HG03066 (cell line): ENCODE measurements around the gene GINS2.
A peak's percentile ranks its signal among the peaks of the same experiment; 100 is the strongest.

Source experiments
- ATAC-seq: cut with Tn5 transposase; IDR thresholded peaks from one replicate; pipeline ENCODE4 v1.9.1; 2021; ENCODE audit warnings: low read depth; ENCODE audit not compliant: unreplicated experiment

Gene GINS2

DNA sequence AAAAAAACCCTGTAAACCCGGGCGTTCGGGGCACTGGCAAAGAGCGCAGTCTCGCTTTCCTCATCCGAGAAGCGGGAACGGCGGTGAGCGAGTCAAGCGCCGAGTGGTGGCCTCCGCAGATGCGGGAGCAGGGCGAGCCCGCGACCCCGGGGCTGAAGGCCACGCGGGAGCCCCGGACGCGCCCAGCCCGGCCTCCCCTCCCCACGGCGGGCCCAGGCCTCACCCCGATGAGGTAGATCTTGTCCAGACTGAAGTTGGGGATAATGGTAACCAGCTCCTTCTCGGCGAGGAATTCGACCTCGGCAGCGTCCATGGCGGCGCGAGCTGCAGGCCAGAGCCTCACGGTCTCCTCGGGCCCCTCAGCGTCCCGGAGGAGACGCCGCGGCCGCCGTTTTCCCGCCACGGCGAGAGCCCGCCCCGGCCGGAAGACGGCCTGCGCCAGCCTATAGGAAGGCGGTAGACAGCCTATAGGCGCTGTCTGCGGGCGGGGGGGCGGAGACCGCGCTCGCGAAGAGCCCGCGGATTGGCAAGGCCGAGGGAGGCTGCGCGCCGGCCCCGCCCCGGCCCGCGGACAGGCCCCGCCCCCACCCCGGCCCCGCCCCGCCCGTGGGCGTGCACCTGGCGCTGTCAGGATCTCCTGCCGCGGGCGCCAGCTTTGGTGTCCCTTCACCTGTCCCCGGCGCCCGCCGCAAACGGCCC lies at the start of gene GINS2:
Gene GINS2, minus strand, starts transcription at position 369 of the 699 bp plus-strand sequence. Its CDS starts 56 bp downstream, at position 313.
- ATAC-seq, result peak; percentile 93

DNA sequence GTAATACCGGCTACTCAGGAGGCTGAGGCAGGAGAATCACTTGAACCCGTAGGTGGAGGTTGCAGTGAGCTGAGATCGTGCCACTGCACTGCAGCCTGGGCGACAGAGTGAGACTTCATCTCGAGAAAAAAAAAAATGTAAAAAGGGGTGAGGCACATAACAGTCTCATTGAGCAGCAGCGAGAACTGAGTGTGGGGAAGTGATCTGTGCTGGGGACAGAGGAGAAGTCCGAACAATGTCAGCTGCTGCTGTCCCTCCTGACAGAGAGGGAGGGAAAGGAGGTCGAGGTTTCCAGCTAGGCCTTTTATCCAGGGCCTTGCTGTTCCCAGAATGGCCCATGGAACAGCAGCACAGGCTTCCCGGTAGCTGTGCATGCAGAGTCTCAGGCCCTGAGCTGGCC lies 48.2 kb upstream of the GINS2 start:
- no peak for ATAC-seq

DNA sequence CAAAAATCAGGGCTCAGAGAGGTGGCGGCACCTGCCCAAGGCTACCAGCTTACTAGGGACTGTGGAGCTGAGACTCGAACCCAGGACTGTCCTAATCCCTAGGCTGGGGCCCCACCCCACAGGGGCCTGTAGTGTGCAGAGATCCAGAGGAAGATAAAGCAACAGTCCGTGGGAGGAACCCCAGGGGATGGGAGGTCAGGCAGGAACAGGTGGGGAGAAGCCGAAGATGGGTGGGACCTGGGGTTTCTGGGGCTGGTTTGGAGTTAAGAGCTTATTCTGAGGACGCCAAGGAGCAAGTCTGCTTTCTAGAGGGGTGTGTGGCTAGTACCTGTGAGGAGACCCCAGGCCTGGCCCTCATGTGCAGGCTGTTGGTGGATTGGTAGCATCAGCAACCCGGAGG lies 47.2 kb upstream of the GINS2 start:
- no peak for ATAC-seq

DNA sequence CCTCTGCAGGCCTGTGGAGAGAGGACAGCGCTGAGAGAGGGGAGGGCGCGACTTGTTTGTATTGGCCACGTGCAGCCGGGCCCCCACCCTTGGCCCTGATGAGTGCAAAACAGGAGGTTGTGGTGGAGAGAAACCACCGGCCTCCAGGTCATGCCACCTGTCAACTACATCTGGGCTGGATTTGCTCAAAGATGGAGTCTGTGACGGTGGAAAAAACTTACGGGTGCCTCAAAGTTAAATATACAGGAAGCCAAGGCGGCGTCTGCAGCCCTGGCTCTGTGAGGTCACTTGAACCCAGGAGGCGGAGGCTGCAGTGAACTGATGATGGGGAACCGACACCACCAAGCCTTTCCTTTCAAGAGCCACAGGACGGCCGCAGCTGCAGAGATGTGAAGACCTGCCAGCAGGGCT lies 46.5 kb upstream of the GINS2 start:
- no peak for ATAC-seq

DNA sequence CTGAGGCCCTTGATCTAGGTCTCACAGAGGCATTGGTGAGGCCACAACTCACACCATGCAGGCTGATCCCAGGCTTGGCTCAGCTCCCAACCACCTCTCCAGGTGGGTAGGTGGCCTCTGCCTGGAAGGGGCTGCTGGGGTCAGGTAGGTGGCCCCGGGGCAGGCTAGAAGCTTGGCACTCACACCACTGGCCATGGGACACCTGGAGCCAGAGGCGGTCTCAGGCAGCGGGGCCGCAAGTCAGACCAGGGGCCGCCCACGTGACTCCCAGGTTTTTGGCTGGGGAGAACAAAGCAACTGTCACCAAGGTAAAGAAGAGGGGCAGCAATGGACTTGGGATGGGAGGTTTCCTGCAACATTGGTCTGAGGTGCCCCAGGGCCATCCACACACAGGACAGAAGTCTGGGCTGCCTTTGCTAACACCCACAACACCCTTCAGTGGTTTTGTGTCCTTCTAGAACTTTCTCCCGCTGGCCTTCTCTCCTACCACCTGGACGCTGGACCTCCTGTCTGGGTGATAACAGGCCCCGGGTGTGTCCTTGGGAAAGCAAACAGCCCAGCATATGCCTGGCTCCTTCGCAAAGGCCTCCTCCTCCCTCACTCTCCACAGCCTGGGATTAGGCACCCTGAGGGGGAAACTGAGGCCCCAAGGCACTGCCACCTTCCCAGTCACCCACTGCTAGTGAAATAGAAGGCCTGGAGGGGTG lies 45.7 kb upstream of the GINS2 start:
- ATAC-seq, result no peak

DNA sequence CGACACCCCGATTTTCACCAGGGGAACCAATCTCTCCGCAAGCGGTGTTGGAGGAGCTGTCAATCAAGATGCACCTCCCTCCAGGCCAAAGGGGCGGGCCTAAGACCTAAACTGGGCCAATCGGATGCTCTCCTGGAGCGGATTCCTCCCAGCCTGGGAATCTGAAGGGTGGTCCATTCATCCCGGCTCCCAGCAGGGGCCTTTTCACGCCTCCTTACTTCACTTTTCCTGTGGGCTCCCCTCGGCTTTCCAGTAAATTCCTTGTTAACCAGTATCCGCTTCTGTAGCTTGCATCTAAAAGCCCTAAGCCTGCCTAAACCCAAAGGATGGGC lies 45.1 kb upstream of the GINS2 start:
- ATAC-seq, result no peak

DNA sequence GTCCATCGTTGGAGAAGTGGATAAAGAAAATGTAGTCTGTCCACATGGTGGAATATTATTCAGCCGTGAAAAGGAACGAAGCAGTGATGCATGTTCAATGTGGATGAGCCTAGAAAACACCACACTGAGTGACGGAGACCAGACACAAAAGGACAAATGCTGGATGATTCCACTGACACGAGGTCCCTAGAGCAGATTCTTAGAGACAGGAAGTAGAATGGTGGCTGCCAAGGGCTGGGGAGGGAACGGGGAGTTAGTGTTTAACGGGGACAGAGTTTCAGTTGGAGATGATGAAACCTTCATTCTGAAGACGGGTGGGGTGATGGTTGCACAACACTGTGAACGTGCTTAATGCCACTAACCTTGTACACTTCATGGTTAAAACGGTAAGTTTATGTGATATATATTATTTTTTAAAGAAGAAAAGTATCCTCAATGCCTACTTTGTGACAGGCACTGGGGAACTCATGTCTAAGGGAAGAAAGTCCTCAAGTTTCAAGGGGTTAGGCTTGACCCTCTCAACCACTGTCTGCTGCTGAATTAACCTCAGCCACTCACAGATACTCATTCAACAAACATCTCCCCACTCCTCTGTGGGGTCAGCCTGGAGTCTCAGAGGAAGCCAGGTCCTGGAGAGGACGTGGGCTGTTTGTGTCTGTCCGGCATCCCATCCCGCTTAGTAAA lies 44.5 kb upstream of the GINS2 start:
- ATAC-seq, result no peak

DNA sequence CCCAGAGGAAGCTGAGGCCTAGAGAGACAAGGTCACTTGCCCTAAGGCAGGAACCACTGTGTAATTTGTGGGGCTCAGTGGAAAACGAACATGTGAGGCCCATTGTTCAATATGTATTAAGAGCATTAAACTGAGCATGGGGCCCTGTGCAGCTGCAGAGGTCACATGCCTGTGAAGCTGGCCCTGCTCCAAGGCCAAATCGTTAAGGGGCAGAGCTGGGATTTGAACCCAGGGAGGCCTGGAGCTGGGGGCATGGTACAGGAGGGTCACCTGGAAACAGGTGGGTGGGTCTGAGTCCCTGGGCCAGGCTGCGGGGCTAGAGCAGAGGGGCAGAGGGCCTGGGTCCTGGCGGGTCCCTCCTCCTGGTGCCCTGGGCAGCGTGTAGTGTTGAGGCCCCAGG lies 42.4 kb upstream of the GINS2 start:
- ATAC-seq, result no peak

DNA sequence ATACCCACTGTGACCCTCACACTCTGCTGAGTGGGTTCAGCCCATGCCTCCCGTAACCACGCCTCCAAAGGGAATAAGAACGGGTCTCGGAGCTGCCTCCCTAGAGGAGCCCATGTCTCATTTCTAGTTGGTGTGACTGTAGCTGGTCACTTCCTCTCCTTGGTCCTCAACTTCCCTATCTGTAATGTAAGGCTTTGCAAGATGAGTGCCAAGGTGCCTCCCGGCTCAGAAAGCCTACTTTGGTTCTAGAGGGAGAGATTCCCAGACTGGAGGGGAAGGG lies 41.4 kb upstream of the GINS2 start:
- ATAC-seq, result no peak

DNA sequence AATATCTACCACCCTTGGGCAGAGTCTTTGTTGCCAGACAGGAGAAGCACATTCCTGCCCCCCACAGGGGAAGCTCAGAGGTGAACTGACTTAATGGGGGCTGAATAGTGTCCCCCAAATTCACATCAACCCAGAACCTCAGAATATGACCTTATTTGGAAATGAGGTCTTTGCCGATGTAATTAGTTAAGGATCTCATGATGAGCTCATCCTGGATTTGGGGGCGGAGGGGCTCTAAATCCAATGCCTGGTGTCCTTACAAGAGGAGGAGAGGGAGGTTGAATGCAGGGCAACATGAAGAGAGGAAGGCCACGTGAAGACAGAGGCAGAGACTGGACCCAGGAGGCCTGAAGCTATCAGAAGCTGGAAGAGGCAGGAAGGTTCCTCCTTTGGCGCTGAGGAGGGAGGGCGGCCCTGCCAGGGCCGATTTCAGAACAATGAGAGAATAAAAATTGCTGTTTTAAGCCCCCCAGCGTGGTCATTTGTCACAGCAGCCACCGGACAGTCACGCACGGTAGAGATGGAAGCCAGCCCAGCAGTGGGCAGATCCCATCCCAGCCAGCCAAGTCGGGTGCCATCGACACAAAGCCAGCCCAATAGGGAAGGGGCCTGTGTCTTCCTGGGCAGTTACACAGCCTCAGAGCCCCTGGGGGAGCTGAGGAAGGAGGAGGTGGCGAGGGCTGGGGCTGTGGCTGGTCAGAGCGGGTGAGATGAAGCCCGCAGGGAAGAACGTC lies 40.9 kb upstream of the GINS2 start:
- ATAC-seq, result no peak

DNA sequence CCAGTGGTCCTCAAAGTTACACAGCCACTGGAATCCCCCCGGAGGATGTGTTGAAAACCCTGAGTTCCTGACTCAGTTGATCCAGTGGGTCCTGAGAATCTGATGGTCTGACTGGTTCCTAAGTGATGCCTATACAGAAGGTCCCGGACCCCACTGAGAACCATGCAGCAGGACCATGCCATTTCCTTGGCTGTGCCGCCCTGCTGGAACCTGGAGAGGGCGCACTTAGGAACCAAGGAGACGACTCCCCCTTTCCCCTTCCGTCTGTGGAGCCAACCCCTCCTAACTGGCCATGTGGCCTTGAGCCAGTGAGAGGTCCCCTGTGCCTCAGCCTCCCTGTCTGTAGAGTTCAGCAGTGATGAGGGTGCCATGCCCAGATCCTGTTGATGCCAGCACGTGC lies 40.1 kb upstream of the GINS2 start:
- no peak for ATAC-seq

DNA sequence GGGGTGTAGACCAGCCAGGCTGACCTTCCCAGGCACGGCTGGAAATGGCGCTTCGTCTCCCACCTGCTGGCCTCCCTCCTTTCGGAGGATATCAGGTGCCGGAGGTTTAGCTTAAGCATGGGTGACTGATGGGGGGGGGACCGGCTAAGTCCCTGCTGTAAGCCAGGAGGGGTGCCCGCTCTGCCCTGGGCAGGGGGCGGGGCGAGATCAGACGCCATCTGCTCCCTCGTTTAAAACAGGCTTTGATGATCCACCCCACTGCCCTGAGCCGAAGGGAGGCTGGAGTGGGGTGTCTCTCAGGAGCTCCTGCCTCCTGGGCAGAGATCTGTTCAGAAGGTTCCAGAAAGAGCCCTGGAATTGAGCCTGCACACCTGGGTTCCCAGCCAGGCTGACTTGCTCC lies 36.2 kb upstream of the GINS2 start:
- no peak for ATAC-seq

DNA sequence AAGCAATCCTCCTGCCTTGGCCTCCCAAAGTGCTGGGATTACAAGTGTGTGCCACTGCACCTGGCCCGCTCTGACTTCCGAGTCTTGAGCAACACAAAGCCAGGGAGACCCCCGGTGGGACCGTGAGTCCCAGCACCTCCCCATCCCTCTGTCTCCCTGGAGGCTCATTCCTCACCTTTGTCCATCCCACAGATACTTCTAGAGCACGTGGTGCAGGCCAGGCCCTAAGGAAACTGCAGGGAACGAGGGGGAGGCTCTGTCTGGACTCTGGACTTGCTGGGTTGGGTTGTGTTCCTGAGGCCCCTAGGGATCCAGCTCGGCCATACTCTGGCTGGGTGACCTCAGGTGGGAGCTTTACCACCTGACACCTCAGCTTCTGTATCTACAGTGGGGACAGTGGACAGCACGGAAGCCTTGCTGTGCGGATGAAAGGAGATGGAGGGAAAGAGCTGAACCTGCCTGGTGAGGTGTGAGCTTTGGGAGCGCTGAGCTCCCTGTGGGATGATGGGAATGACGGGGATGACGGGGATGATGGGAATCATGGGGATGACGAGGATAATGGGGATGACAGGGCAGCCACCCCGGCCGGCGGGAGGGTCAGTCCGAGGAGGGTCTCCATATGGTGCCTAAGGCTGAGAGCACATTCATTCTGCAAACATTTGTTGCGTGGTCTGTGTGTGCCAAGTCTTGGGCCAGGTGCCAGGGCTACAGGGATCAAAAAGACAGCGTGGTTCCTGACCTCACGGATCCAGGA lies 35.5 kb upstream of the GINS2 start:
- ATAC-seq, result no peak

DNA sequence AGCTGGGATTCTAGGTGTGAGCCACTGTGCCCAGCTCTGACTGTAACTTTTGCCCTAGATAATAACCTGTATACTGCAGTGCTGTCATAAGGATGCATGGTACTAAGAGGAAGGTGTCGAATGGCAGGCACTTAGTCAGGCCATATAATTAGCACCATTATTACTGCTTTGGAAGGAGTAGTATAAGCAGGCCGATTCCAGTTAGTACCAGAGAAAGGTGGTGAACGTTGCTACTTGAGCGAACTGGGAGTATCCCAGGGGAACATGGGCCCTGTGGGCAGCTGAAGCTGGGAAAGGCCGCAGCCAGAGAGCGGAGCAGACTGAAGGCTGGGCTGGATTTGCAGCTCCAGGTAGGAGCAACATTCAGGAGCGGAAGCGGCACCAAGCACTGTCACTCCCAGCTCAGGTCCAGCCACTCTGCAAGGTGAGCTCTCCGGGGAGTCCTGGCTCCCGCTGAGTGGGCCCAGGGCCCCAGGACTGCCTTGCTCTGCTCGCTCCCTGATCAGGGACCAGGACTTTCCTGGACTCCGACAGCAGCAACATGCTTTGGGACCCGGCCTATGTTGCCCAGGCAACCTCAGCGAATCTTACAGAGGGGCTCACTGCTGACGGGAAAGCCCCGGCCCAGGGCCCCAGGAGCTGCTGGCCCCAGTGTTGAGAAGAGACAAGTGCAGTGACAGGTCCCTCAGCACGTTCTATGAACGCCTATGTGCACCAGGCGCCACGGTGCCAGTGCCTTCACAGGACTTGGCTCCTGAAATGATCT lies 33.6 kb upstream of the GINS2 start:
- ATAC-seq, result no peak

DNA sequence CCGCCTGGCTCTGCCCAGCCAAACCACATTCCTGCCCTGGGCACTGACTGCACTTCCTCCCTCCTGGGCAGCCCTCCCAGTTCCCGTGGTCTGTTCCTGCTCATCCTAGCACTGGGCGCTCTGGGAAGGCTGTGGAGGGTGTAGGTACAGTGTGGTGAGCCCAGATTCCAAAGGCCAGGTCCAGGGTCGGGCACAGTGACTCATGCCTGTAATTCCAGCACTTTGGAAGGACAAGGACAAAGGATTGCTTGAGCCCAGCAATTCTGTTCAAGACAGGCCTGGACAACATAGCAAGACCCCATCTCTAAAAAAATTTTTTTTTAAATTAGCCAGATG lies 31.5 kb upstream of the GINS2 start:
- ATAC-seq, result no peak

DNA sequence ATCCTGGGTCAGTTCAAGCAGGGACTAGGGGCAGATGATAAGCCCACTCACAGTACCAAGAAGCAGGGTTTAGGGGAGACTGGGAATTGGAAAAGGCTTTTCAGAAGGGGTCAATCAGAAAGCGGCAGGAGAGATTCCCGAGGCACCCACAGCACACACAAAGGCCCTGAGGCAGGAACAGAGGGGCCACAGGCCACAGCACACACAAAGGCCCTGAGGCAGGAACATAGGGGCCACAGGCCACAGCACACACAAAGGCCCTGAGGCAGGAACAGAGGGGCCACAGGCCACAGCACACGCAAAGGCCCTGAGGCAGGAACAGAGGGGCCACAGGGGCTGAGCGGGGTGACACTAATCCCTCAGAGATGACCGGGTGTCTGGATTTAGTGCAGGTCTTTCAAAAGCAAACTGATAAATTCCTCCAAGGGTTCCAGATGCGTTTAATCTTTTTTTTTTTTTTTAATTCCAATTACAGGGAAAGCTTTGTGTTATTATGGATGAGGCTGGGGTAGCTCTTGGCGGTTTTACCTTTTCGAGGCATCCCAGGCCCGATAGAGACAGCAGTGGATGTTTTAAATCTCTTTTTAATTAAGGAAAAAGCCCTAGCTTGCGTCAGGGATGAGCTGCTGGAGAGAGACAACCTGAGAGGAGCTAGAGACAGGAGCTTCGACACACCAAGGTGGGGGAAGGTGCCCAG lies 31.0 kb upstream of the GINS2 start:
- ATAC-seq, result no peak

DNA sequence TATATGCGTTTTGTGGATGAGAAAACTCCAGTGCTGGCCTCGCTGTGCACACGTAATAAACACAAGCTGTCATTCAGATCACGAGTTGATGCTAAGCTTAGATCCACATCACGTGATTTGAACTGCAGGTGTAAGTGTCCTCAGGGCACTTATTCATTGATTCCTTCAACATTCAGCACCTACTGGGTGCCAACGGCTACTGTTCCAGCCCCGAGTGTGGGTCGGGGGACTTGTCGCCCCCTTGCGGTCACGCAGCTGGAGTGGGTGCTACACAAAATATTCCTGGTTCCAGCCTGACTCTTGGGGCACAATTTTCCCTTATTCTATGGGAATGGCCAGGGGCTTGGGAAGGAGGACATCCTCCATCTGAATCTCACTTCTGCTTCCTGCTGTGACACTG lies 29.9 kb upstream of the GINS2 start:
- ATAC-seq, result no peak

DNA sequence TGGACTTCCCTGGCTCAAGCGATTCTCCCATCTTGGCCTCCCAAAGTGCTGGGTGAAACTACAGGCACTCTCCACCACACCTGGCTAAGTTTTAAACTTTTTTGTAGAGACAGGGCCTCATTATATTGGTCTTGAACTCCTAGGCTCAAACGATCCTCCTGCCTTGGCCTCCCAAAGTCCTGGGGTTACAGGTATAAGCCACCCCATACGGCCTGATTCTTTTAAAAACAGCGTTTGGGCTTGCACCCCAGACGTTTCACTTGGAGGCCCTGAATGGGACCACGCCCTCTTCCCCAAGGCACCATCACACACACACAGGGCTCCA lies 29.4 kb upstream of the GINS2 start:
- ATAC-seq, result no peak

DNA sequence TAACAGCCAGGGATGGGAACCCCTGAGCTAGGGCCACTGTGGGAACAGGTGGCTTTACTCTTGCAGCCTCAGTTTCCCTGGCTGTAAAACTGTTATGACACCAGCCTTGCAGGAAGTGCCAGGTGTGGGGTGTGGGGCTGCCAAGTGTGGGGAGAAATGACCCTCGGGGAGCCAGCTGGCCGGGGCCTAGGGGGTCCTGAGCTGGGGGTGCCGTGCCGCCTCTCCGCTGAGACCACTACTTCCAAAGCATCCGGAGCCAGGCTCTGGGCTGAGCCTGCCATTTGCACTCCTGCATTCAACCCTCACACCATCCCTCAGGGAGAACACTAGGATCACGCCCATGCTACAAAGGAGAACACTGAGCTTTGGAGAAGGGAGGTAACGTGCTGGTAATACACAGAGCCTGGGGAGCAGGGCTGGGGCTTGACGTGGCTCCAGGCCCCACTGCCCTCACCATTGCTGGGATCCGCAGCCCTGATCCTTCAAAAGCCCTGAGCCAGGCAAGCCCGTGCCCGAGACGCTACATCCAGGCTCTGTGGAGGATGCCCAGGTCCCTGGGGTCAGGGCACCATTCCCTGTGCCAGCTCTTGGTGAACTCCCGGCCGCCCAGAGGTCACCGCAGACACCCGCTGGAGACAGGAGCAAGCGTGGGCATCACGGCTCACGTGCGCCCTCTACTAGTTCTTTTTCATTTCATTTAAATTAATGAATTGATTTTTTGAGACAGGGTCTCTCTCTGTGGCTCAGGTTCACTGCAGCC lies 28.8 kb upstream of the GINS2 start:
- no peak for ATAC-seq
